Smooth muscle cell (in vitro differentiated cells): ENCODE results near the gene CHRNB2. TPM values are rescaled to one million over a fixed set of nuclear protein-coding genes. Genes with fewer than 3 reads are reported as not detected.

Source experiments
- DNase-seq: peaks from one replicate; lab custom pipeline; 2025; ENCODE audit not compliant: unreplicated experiment; lab: John Stamatoyannopoulos, UW
- H2AFZ ChIP-seq: fragments of 200-600 bp; sonication (generic); 2 replicates; pipeline ENCODE4 v1.6.0; 2016; ENCODE audit warnings: antibody characterized with exemption, low read depth, mild to moderate bottlenecking
- H3F3A ChIP-seq: fragments of 200-600 bp; sonication (generic); 2 replicates; pipeline ENCODE4 v1.6.0; 2017; ENCODE audit warnings: antibody characterized with exemption, low read depth
- H3K27ac ChIP-seq: fragments of 200-600 bp; sonication (generic); 2 replicates; pipeline ENCODE4 v1.5.1; 2016; ENCODE audit warnings: low read depth, mild to moderate bottlenecking
- H3K27me3 ChIP-seq: fragments of 200-600 bp; sonication (generic); 2 replicates; pipeline ENCODE4 v1.6.1; 2016; ENCODE audit warnings: low read depth, mild to moderate bottlenecking
- H3K36me3 ChIP-seq: fragments of 200-600 bp; sonication (generic); 2 replicates; pipeline ENCODE4 v1.5.1; 2016; ENCODE audit warnings: low read depth
- H3K4me1 ChIP-seq: fragments of 200-600 bp; sonication (generic); 2 replicates; pipeline ENCODE4 v1.5.1; 2016; ENCODE audit warnings: low read depth
- H3K4me2 ChIP-seq: fragments of 200-600 bp; sonication (generic); 2 replicates; pipeline ENCODE4 v1.6.0; 2016; ENCODE audit warnings: mild to moderate bottlenecking
- H3K4me3 ChIP-seq: fragments of 200-600 bp; sonication (generic); 2 replicates; pipeline ENCODE4 v1.5.1; 2016; ENCODE audit warnings: mild to moderate bottlenecking
- H3K79me2 ChIP-seq: fragments of 200-600 bp; sonication (generic); 2 replicates; pipeline ENCODE4 v1.6.0; 2016; ENCODE audit warnings: low read depth, mild to moderate bottlenecking
- H3K9ac ChIP-seq: fragments of 200-600 bp; sonication (generic); 2 replicates; pipeline ENCODE4 v1.6.0; 2016; ENCODE audit warnings: low read depth
- H3K9me3 ChIP-seq: fragments of 200-600 bp; sonication (generic); replicated peaks from 2 replicates; pipeline ENCODE4 v1.5.1; 2016; ENCODE audit warnings: low read depth
- H4K20me1 ChIP-seq: fragments of 200-600 bp; sonication (generic); 2 replicates; pipeline ENCODE4 v1.6.0; 2016; ENCODE audit warnings: low read depth
- WGBS: methylation state at CpG from one replicate; pipeline ENCODE4 v1.1.7; 2016; ENCODE audit warnings: low lambda C conversion rate; 5-methylcytosine and 5-hydroxymethylcytosine counted together
- polyA plus RNA-seq: library from polyadenylated mRNA; unstranded; fragments of >200 nt; fragmentation: Nextera tagmentation; extraction: Ambion mirVana; gene quantifications from 2 replicates; pipeline ENCODE4 v1.2.1, GENCODE V29; 2016
- total RNA-seq: library from RNA; depleted of rRNA; stranded (reverse); fragments of >200 nt; gene quantifications from 2 replicates; pipeline ENCODE4 v1.2.3, GENCODE V29; 2014
- TF ChIP-seq, protein P1 (sequence below): fragments of 200-600 bp; sonication (generic); IDR thresholded peaks from 2 replicates; pipeline ENCODE4 v1.5.1; 2017; ENCODE audit warnings: borderline replicate concordance, mild to moderate bottlenecking, antibody characterized with exemption; ENCODE audit not compliant: insufficient read depth, poor library complexity, severe bottlenecking

Gene CHRNB2
- total and polyA plus RNA-seq, 2 experiments from 2014 or later: not detected

DNA sequence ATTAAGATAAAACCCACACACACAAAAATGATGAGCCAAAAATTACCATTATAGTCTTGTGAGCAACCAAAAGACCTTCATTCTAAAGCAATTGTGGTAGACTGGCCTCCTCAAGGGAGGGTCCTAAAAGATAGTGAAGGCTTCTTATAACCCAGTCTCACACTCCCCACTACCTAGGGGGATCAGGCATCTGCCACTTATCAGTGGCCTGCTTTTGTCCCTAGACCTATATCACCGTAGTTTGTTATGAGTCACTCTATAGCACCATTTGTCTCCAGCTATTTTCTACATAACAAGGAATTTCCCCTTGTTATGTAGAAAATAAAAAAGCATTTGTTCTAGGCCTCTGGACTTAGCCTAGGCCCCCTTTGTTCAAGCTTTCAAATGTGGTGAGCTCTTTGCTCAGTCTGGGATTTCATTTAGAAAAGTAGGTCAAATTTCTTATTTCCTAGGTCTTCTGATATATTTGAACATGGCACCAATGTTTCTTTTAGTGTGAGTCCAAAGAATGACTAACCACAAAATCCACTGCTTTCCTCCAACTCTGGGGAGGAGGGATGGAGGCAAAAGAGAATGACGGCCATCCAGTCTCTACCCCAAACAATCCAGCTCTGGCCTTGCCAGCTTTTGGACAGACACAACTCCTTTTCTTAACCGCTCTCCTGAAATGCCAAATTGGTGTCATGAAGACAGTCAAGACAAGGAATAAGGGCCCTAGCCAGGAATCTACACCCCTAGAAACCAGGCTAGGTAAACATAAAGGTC lies 31.5 kb downstream of the CHRNB2 start:
- peak overlapping the region; percentile 16 for H3K27ac ChIP-seq
- H3F3A ChIP-seq: no peaks in the 10 kb centered on the region
- peaks cover 93% of the 10 kb centered on the region for H4K20me1 ChIP-seq
- no peaks in the 10 kb centered on the region for H3K4me1 ChIP-seq
- TF ChIP-seq, protein P1, sequence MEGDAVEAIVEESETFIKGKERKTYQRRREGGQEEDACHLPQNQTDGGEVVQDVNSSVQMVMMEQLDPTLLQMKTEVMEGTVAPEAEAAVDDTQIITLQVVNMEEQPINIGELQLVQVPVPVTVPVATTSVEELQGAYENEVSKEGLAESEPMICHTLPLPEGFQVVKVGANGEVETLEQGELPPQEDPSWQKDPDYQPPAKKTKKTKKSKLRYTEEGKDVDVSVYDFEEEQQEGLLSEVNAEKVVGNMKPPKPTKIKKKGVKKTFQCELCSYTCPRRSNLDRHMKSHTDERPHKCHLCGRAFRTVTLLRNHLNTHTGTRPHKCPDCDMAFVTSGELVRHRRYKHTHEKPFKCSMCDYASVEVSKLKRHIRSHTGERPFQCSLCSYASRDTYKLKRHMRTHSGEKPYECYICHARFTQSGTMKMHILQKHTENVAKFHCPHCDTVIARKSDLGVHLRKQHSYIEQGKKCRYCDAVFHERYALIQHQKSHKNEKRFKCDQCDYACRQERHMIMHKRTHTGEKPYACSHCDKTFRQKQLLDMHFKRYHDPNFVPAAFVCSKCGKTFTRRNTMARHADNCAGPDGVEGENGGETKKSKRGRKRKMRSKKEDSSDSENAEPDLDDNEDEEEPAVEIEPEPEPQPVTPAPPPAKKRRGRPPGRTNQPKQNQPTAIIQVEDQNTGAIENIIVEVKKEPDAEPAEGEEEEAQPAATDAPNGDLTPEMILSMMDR: no peak
- H3K36me3 ChIP-seq: peaks cover 24% of the 10 kb centered on the region
- no peak overlapping the region for H3K9ac ChIP-seq
- WGBS: 70% methylated on average over 3 of the region's 3 CpGs
- H3K4me2 ChIP-seq: no peak overlapping the region
- no peak for DNase-seq
- H3K27me3 ChIP-seq: no peaks in the 10 kb centered on the region
- H2AFZ ChIP-seq: no peak overlapping the region
- peaks cover 53% of the 10 kb centered on the region for H3K79me2 ChIP-seq
- no peaks in the 10 kb centered on the region for H3K9me3 ChIP-seq
- no peak overlapping the region for H3K4me3 ChIP-seq

DNA sequence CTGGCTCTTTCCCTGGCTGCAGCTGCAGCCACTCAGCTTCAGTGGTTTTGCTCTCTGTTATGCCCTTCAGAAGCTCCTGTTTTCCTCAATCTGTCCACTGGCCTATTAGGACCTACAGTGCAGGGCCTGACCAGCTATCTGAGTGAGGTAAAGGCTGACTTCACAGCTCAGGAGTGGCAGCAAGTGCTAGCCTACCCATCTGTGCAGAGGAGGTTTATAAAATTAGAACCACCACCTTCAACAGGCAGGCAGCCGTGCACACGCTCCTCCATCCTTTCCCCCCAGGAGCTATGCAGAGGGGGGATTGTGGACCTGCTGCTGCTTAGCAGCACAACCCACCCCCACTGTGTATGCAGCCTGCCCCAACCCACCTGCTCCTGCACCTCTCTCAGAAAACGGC lies 32.1 kb downstream of the CHRNB2 start:
- WGBS: 91% methylated on average over 3 of the region's 3 CpGs
- H3K9me3 ChIP-seq: no peaks in the 10 kb centered on the region
- H3F3A ChIP-seq: no peaks in the 10 kb centered on the region
- no peaks in the 10 kb centered on the region for H3K4me1 ChIP-seq
- H3K4me2 ChIP-seq: no peak overlapping the region
- TF ChIP-seq, protein P1: no peak
- no peak for DNase-seq
- peaks cover 18% of the 10 kb centered on the region for H3K36me3 ChIP-seq
- no peak overlapping the region for H3K4me3 ChIP-seq
- H3K9ac ChIP-seq: no peak overlapping the region
- no peaks in the 10 kb centered on the region for H3K27me3 ChIP-seq
- peak overlapping the region; percentile 16 for H3K27ac ChIP-seq
- peaks cover 95% of the 10 kb centered on the region for H4K20me1 ChIP-seq
- peaks cover 58% of the 10 kb centered on the region for H3K79me2 ChIP-seq
- no peak overlapping the region for H2AFZ ChIP-seq

DNA sequence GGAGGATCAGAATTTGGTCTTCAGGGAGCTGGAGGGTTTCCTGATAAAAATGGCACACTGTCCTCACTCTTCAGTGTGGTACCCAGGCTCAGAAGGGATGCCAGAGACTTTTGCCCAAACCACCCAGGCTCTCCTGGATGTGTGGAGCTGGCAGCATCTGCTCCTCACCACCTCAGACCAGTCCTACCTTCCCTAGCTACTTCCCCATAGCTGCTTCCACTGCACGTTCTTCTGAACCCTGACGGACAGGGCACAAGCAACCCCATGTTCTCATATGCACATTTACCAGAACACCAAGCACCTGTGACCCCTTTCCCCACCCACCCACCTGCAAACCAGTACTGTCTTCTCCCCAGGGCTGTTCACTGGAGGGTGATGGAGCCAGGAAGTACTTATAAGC lies 35.7 kb downstream of the CHRNB2 start:
- Histone ChIP-seq H3F3A (no peaks in the 10 kb centered on the region), H3K4me2 (no peak overlapping the region), H4K20me1 (peaks cover 92% of the 10 kb centered on the region), H3K9me3 (no peaks in the 10 kb centered on the region), H3K36me3 (no peaks in the 10 kb centered on the region), H3K4me1 (peaks cover 18% of the 10 kb centered on the region), H3K27ac (no peak overlapping the region), H2AFZ (no peak overlapping the region), H3K4me3 (no peak overlapping the region), H3K79me2 (peaks cover 79% of the 10 kb centered on the region), H3K9ac (no peak overlapping the region), H3K27me3 (no peaks in the 10 kb centered on the region)
- TF ChIP-seq, protein P1: no peak
- 92% methylated on average over 2 of the region's 2 CpGs for WGBS
- DNase-seq: no peak

DNA sequence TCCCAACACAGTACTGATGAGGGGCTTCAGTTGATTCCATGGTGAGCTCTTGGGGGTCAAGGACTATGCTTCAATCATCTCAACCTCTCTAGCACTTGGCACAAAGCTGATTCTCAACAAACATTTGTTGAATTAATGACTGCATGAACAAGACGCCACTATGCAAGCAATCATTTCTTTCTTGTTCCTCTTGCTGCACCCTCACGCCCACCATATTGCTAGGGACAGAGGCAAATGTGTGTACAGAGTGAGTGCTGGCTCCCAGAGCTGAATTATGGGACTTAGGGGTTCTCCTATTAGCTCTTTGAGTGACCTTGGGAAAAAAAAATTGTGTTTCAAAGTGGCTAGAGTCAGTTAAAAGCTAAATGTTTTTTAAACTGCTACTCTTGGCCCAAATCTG lies 38.0 kb downstream of the CHRNB2 start:
- Histone ChIP-seq H3K27ac (no peak overlapping the region), H3K27me3 (no peaks in the 10 kb centered on the region), H3K9me3 (no peaks in the 10 kb centered on the region), H3K4me2 (no peak overlapping the region), H4K20me1 (peaks cover 85% of the 10 kb centered on the region), H3K36me3 (no peaks in the 10 kb centered on the region), H3F3A (peaks cover 5% of the 10 kb centered on the region), H3K4me1 (peaks cover 18% of the 10 kb centered on the region), H3K4me3 (no peak overlapping the region), H3K9ac (no peak overlapping the region), H3K79me2 (peaks cover 68% of the 10 kb centered on the region), H2AFZ (no peak overlapping the region)
- 97% methylated on average over 2 of the region's 2 CpGs for WGBS
- TF ChIP-seq, protein P1: no peak
- DNase-seq: no peak
